GM21423 (cell line): ENCODE measurements around the gene GSTM4.
"Not testable (repeated sequence)": the region's sequence is repeated elsewhere in the genome, so short reads cannot be mapped to it uniquely, and the experiment has no call there.

Experiments used
- ATAC-seq: cut with Tn5 transposase; IDR thresholded peaks from one replicate; pipeline ENCODE4 v1.9.1; 2021; ENCODE audit warnings: mild to moderate bottlenecking, moderate library complexity; ENCODE audit not compliant: unreplicated experiment

Gene GSTM4

GRCh38 chr1:109695138-109695537 is 39.2 kb downstream of the GSTM4 start:
- not testable (repeated sequence) for ATAC-seq

GRCh38 chr1:109697066-109697465 is 41.2 kb downstream of the GSTM4 start:
- no peak for ATAC-seq

- ATAC-seq = not testable (repeated sequence)
These were observed 42.0 kb downstream of the GSTM4 start for GRCh38 chr1:109697861-109698260.

GRCh38 chr1:109702940-109703339 is 47.0 kb downstream of the GSTM4 start:
- not testable (repeated sequence) for ATAC-seq

GRCh38 chr1:109704173-109704572 is 48.3 kb downstream of the GSTM4 start:
- no peak for ATAC-seq

GRCh38 chr1:109705411-109705810 is 49.5 kb downstream of the GSTM4 start:
- ATAC-seq = no peak

GRCh38 chr1:109708949-109709348 is 53.0 kb downstream of the GSTM4 start:
- not testable (repeated sequence) for ATAC-seq

- ATAC-seq = not testable (repeated sequence)
These were observed 53.9 kb downstream of the GSTM4 start for GRCh38 chr1:109709822-109710221.
